ENCODE data around the gene SSTR3. TPM values are rescaled to one million over a fixed set of nuclear protein-coding genes. Genes with fewer than 3 reads are reported as not detected.

SSTR3 gene
- total RNA-seq, 1 donor from 2014 or later: not detected

GRCh38 chr22:37243402-37244113 lies 31.3 kb upstream of the SSTR3 start:
- Histone ChIP-seq H3K4me1 (ENCODE audit: insufficient read depth, low read length) (peaks cover 26% of the 10 kb centered on the region), H3K4me3 (ENCODE audit: insufficient read depth, low read depth, low read length) (peak overlapping the region; percentile 50)
- FAIRE-seq: no peak

GRCh38 chr22:37242395-37242918 lies 30.2 kb upstream of the SSTR3 start:
- Mint-ChIP-seq H3K27me3 (ENCODE audit: low read depth, unreplicated experiment) (peaks cover 13% of the 10 kb centered on the region), H3K27ac (ENCODE audit: unreplicated experiment) (no peak overlapping the region), H3K4me3 (ENCODE audit: unreplicated experiment) (no peak overlapping the region), H3K9me3 (ENCODE audit: unreplicated experiment) (no peaks in the 10 kb centered on the region), H3K4me1 (ENCODE audit: low read depth, unreplicated experiment) (peaks cover 10% of the 10 kb centered on the region), H3K36me3 (ENCODE audit: low read depth, unreplicated experiment) (no peaks in the 10 kb centered on the region)
- H3K4me2 ChIP-seq (ENCODE audit: low read length): peak overlapping the region; percentile 43
- no peaks in the 10 kb centered on the region for H3K27me3 ChIP-seq (ENCODE audit: insufficient read depth, low read length)
- H2AFZ ChIP-seq (ENCODE audit: low read depth, low read length): peak overlapping the region; percentile 9
- H3K9ac ChIP-seq (ENCODE audit: low read length): no peak overlapping the region
- H3K4me1 ChIP-seq (ENCODE audit: insufficient read depth, low read length): peaks cover 29% of the 10 kb centered on the region
- TF ChIP-seq EZH2 (IDR thresholded peaks at IDR 0.05; ENCODE audit: insufficient read depth, low read length) (no peak), CTCF (IDR thresholded peaks at IDR 0.05; ENCODE audit: insufficient read depth, low read depth, low read length) (no peak)
- no peak for DNase-seq (ENCODE audit: low read depth)
- H4K20me1 ChIP-seq (ENCODE audit: insufficient read depth, low read length): no peaks in the 10 kb centered on the region
- no peaks in the 10 kb centered on the region for H3K9me3 ChIP-seq (ENCODE audit: insufficient read depth, low read depth, low read length)
- FAIRE-seq: peak; percentile 39
- no peaks in the 10 kb centered on the region for H3K36me3 ChIP-seq (ENCODE audit: insufficient read depth, low read length)
- no peak overlapping the region for H3K4me3 ChIP-seq (ENCODE audit: insufficient read depth, low read depth, low read length)
- H3K79me2 ChIP-seq (ENCODE audit: insufficient read depth, low read length): no peaks in the 10 kb centered on the region
- no peak overlapping the region for H3K27ac ChIP-seq (ENCODE audit: low read depth, low read length)

More at GRCh38 chr22:37243402-37244113, 31.3 kb upstream of the SSTR3 start:
- Histone ChIP-seq H3K27me3 (ENCODE audit: insufficient read depth, low read length) (no peaks in the 10 kb centered on the region), H3K27ac (ENCODE audit: low read depth, low read length) (no peak overlapping the region), H3K9me3 (ENCODE audit: insufficient read depth, low read depth, low read length) (no peaks in the 10 kb centered on the region), H4K20me1 (ENCODE audit: insufficient read depth, low read length) (no peaks in the 10 kb centered on the region), H2AFZ (ENCODE audit: low read depth, low read length) (peak overlapping the region; percentile 88), H3K9ac (ENCODE audit: low read length) (peak overlapping the region; percentile 48), H3K36me3 (ENCODE audit: insufficient read depth, low read length) (no peaks in the 10 kb centered on the region), H3K4me2 (ENCODE audit: low read length) (peak overlapping the region; percentile 86), H3K79me2 (ENCODE audit: insufficient read depth, low read length) (no peaks in the 10 kb centered on the region)
- Mint-ChIP-seq H3K36me3 (ENCODE audit: low read depth, unreplicated experiment) (no peaks in the 10 kb centered on the region), H3K27me3 (ENCODE audit: low read depth, unreplicated experiment) (peaks cover 15% of the 10 kb centered on the region), H3K4me3 (ENCODE audit: unreplicated experiment) (no peak overlapping the region), H3K27ac (ENCODE audit: unreplicated experiment) (no peak overlapping the region), H3K4me1 (ENCODE audit: low read depth, unreplicated experiment) (peaks cover 7% of the 10 kb centered on the region), H3K9me3 (ENCODE audit: unreplicated experiment) (no peaks in the 10 kb centered on the region)
- no peak for DNase-seq (ENCODE audit: low read depth)
- TF ChIP-seq EZH2 (IDR thresholded peaks at IDR 0.05; ENCODE audit: insufficient read depth, low read length) (no peak), CTCF (IDR thresholded peaks at IDR 0.05; ENCODE audit: insufficient read depth, low read depth, low read length) (no peak)
